NCI-H2029 treated with DMSO at 0.1 percent for 48 hours (cell line): ENCODE measurements around the gene GTF2H2C.
"Not testable (repeated sequence)": the region's sequence is repeated elsewhere in the genome, so short reads cannot be mapped to it uniquely, and the experiment has no call there.

Experiments used
- DNase-seq: peaks from one replicate; lab custom pipeline; 2025; lab: John Stamatoyannopoulos, UW

Gene GTF2H2C

GRCh38 chr5:69559908-69560330, at the start of gene GTF2H2C:
TSS of gene GTF2H2C (plus strand) at chr5:69560191. CDS start at chr5:69565133, 4,942 bp downstream.
- DNase-seq = not testable (repeated sequence)

- no peak for DNase-seq
These were observed 49.3 kb upstream of the GTF2H2C start for GRCh38 chr5:69510694-69511093.

GRCh38 chr5:69512740-69513260, 47.2 kb upstream of the GTF2H2C start:
- no peak for DNase-seq

- DNase-seq = not testable (repeated sequence)
These were observed 44.4 kb upstream of the GTF2H2C start for GRCh38 chr5:69515570-69515969.

GRCh38 chr5:69516769-69517168, 43.2 kb upstream of the GTF2H2C start:
- no peak for DNase-seq

- DNase-seq = peak; percentile 88
These were observed 42.2 kb upstream of the GTF2H2C start for GRCh38 chr5:69517763-69518212.

GRCh38 chr5:69519285-69519684, 40.7 kb upstream of the GTF2H2C start:
- no peak for DNase-seq

GRCh38 chr5:69522035-69522434, 38.0 kb upstream of the GTF2H2C start:
- no peak for DNase-seq

- no peak for DNase-seq
These were observed 34.5 kb upstream of the GTF2H2C start for GRCh38 chr5:69525490-69525889.

- no peak for DNase-seq
These were observed 33.3 kb upstream of the GTF2H2C start for GRCh38 chr5:69526660-69527059.

- no peak for DNase-seq
These were observed 32.7 kb upstream of the GTF2H2C start for GRCh38 chr5:69527128-69527770.

- peak; percentile 52 for DNase-seq
These were observed 32.0 kb upstream of the GTF2H2C start for GRCh38 chr5:69528035-69528434.

GRCh38 chr5:69528609-69529008, 31.4 kb upstream of the GTF2H2C start:
- no peak for DNase-seq

GRCh38 chr5:69530561-69531405, 29.2 kb upstream of the GTF2H2C start:
- DNase-seq = peak; percentile 37

GRCh38 chr5:69531406-69531801, 28.6 kb upstream of the GTF2H2C start:
- no peak for DNase-seq

GRCh38 chr5:69537911-69538310, 22.1 kb upstream of the GTF2H2C start:
- not testable (repeated sequence) for DNase-seq

- DNase-seq = not testable (repeated sequence)
These were observed 21.3 kb upstream of the GTF2H2C start for GRCh38 chr5:69538735-69539134.

- DNase-seq = not testable (repeated sequence)
These were observed 18.6 kb upstream of the GTF2H2C start for GRCh38 chr5:69541347-69541746.

- not testable (repeated sequence) for DNase-seq
These were observed 17.0 kb upstream of the GTF2H2C start for GRCh38 chr5:69542838-69543618.

- not testable (repeated sequence) for DNase-seq
These were observed 15.4 kb upstream of the GTF2H2C start for GRCh38 chr5:69544602-69545001.

GRCh38 chr5:69560587-69561431, 818 bp downstream of the GTF2H2C start:
- DNase-seq = not testable (repeated sequence)
